CD4-positive, alpha-beta memory T cell (primary cell): ENCODE measurements around the gene ITPKC. TPM values are rescaled to one million over a fixed set of nuclear protein-coding genes. Genes with fewer than 3 reads are reported as not detected.
"Not testable (repeated sequence)": the region's sequence is repeated elsewhere in the genome, so short reads cannot be mapped to it uniquely, and the experiment has no call there.

Source experiments
- CTCF ChIA-PET: fragments of 350-600 bp; sonication (Branson Sonifier 250); formaldehyde crosslinking; loops from one replicate; lab custom pipeline; 2021; ENCODE audit warnings: inconsistent platforms; ENCODE audit not compliant: partially characterized antibody; lab: Charles Lee
- POLR2A ChIA-PET: fragments of 350-600 bp; sonication (Branson Sonifier 250); formaldehyde crosslinking; loops from one replicate; lab custom pipeline; 2021; ENCODE audit not compliant: partially characterized antibody; lab: Charles Lee
- DNase-seq, 5 donors: peaks; one replicate each; pipeline versions ENCODE4 v3.0.0 to v3.0.0-alpha.2; 2020 to 2022; ENCODE audit warnings: mixed read lengths in 1 of 5
- H3K27ac ChIP-seq: one replicate; pipeline ENCODE4 v1.7.0; 2013; ENCODE audit warnings: low read depth, low read length
- H3K27me3 ChIP-seq: 2 replicates; pipeline ENCODE4 v1.7.0; 2013; ENCODE audit warnings: mild to moderate bottlenecking, low read length, moderate library complexity; ENCODE audit not compliant: insufficient read depth
- H3K36me3 ChIP-seq: 2 replicates; pipeline ENCODE4 v1.7.0; 2013; ENCODE audit warnings: mild to moderate bottlenecking, low read length, moderate library complexity; ENCODE audit not compliant: insufficient read depth
- H3K4me1 ChIP-seq: 2 replicates; pipeline ENCODE4 v1.7.0; 2013; ENCODE audit warnings: mild to moderate bottlenecking, low read length, moderate library complexity; ENCODE audit not compliant: insufficient read depth
- H3K4me3 ChIP-seq, 2 donors: one replicate each; pipeline ENCODE4 v1.7.0; 2013; ENCODE audit warnings: low read length in 2 of 2, mild to moderate bottlenecking in 1 of 2
- H3K9me3 ChIP-seq, 2 donors: one replicate each; pipeline ENCODE4 v1.7.0; 2013; ENCODE audit warnings: low read length in 2 of 2, control low read depth in 1 of 2; ENCODE audit not compliant: control insufficient read depth in 1 of 2
- H3K27ac Mint-ChIP-seq, 7 donors: one replicate each; pipeline ENCODE4 v1.8.0; 2020 to 2021; ENCODE audit warnings: mixed read lengths in 7 of 7, mild to moderate bottlenecking in 6 of 7, inconsistent platforms in 3 of 7, moderate library complexity in 3 of 7
- H3K27me3 Mint-ChIP-seq, 2 donors: one replicate each; pipeline ENCODE4 v1.8.0; 2020 to 2021; ENCODE audit warnings: mixed read lengths in 2 of 2
- H3K36me3 Mint-ChIP-seq, 2 donors: one replicate each; pipeline ENCODE4 v1.8.0; 2020 to 2021; ENCODE audit warnings: mixed read lengths in 2 of 2, inconsistent platforms in 1 of 2, mild to moderate bottlenecking in 1 of 2
- H3K4me1 Mint-ChIP-seq, 4 donors: one replicate each; pipeline ENCODE4 v1.8.0; 2020 to 2021; ENCODE audit warnings: mixed read lengths in 4 of 4, mild to moderate bottlenecking in 1 of 4
- H3K4me3 Mint-ChIP-seq, 8 donors: one replicate each; pipeline ENCODE4 v1.8.0; 2020 to 2021; ENCODE audit warnings: mixed read lengths in 8 of 8, mild to moderate bottlenecking in 7 of 8, moderate library complexity in 6 of 8, inconsistent platforms in 3 of 8
- H3K9me3 Mint-ChIP-seq, 8 donors: one replicate each; pipeline ENCODE4 v1.8.0; 2020 to 2021; ENCODE audit warnings: mixed read lengths in 8 of 8, mild to moderate bottlenecking in 5 of 8, inconsistent platforms in 3 of 8, moderate library complexity in 1 of 8
- intact Hi-C: fragments of 100-400 bp; cut with micrococcal nuclease; formaldehyde crosslinking; loops from one replicate; pipeline ENCODE4 v1.15.1; 2023
- polyA plus RNA-seq, 2 donors: library from polyadenylated mRNA; unstranded; fragments of 300-500 nt; fragmentation: Illumina TruSeq; gene quantifications; one replicate each; pipeline ENCODE4 v1.2.3, GENCODE V29; 2021
- total RNA-seq, 2 experiments: library from RNA; stranded (reverse); gene quantifications; one replicate each; pipeline ENCODE4 v1.2.3, GENCODE V29; 2021

The ITPKC gene
- total and polyA plus RNA-seq, 4 experiments from 2014 or later = 1.9 to 10.2 (median 7.6) TPM

GRCh38 chr19:40777937-40778705, 61.2 kb downstream of the ITPKC start, which contains the start of gene RAB4B:
Gene RAB4B, plus strand, starts transcription at chr19:40778247. Its CDS starts 129 bp downstream, at chr19:40778376.
- peaks cover 29% of the 10 kb centered on the region for H3K4me1 ChIP-seq
- CTCF ChIA-PET = interaction anchor here (0.7 to 4.1 kb wide), 18 partner anchors 7 to 427 kb away, joined by 3 to 46 read pairs (median 5); partner anchors contain the start of genes ACTMAP, COQ8B, EGLN2 and ITPKC

GRCh38 chr19:40778706-40779284, 61.9 kb downstream of the ITPKC start:
- Mint-ChIP-seq H3K27me3 (no peaks in the 10 kb centered on the region), H3K9me3 (no peaks in the 10 kb centered on the region), H3K4me1 (peaks cover 25 to 45% (median 32%) of the 10 kb centered on the region in 4 donors), H3K4me3 (peak overlapping the region; percentile 92 to 98 (median 95)), H3K27ac (peak overlapping the region; percentile 95 to 99 (median 99)), H3K36me3 (peaks cover 15 to 31% of the 10 kb centered on the region in 2 donors)
- Histone ChIP-seq H3K27me3 (no peaks in the 10 kb centered on the region), H3K9me3 (no peaks in the 10 kb centered on the region), H3K27ac (peak overlapping the region; percentile 89), H3K4me1 (peaks cover 29% of the 10 kb centered on the region), H3K36me3 (peaks cover 5% of the 10 kb centered on the region), H3K4me3 (peak overlapping the region; percentile 14 to 67)
- no peak for DNase-seq
- POLR2A ChIA-PET = interaction anchor here (0.8 to 14.6 kb wide), 23 partner anchors 8 to 771 kb away, joined by 3 to 369 read pairs (median 6); partner anchors contain the start of genes ACTMAP, C19orf47, COQ8B and EGLN2
- intact Hi-C loops = loop anchor here (1.0 kb wide), 6 partner anchors 20 to 366 kb away; partner anchors contain the start of gene ACTMAP
- CTCF ChIA-PET = interaction anchor here (0.7 to 4.1 kb wide), 14 partner anchors 8 to 144 kb away, joined by 3 to 46 read pairs (median 6); partner anchors contain the start of genes ACTMAP, COQ8B, EGLN2 and ITPKC

More at GRCh38 chr19:40777937-40778705, 61.2 kb downstream of the ITPKC start, which contains the start of gene RAB4B:
- Histone ChIP-seq H3K27ac (peak within 1 kb of the TSS; percentile 89), H3K36me3 (peaks cover 5% of the 10 kb centered on the region), H3K4me3 (peak within 1 kb of the TSS; percentile 67 to 98), H3K9me3 (no peaks in the 10 kb centered on the region), H3K27me3 (no peaks in the 10 kb centered on the region)
- Mint-ChIP-seq H3K27me3 (no peaks in the 10 kb centered on the region), H3K36me3 (peaks cover 11 to 28% of the 10 kb centered on the region in 2 donors), H3K4me1 (peaks cover 24 to 45% (median 31%) of the 10 kb centered on the region in 4 donors), H3K9me3 (no peaks in the 10 kb centered on the region), H3K27ac (peak within 1 kb of the TSS; percentile 95 to 99 (median 99)), H3K4me3 (peak within 1 kb of the TSS; percentile 92 to 98 (median 95))
- peak; percentile 100 for DNase-seq
- POLR2A ChIA-PET = interaction anchor here (0.5 to 14.6 kb wide), 33 partner anchors 8 to 771 kb away, joined by 3 to 369 read pairs (median 5); partner anchors contain the start of genes ACTMAP, C19orf47, COQ8B and EGLN2
- intact Hi-C loops = loop anchor here (1.0 to 2.0 kb wide), 7 partner anchors 20 to 366 kb away; partner anchors contain the start of gene ACTMAP

GRCh38 chr19:40780582-40780981, 63.7 kb downstream of the ITPKC start:
- H3K4me1 Mint-ChIP-seq = peaks cover 25 to 45% (median 32%) of the 10 kb centered on the region in 4 donors
- H3K9me3 Mint-ChIP-seq = no peaks in the 10 kb centered on the region
- POLR2A ChIA-PET = interaction anchor here (1.0 to 14.6 kb wide), 2 partner anchors 22 to 32 kb away, joined by 3 to 369 read pairs; partner anchors contain the start of gene EGLN2
- DNase-seq = no peak
- no peak overlapping the region for H3K27ac ChIP-seq
- intact Hi-C loops = no loop called here
- H3K4me3 ChIP-seq = no peak overlapping the region
- no peaks in the 10 kb centered on the region for H3K27me3 Mint-ChIP-seq
- peaks cover 29% of the 10 kb centered on the region for H3K4me1 ChIP-seq
- no peaks in the 10 kb centered on the region for H3K27me3 ChIP-seq
- no peaks in the 10 kb centered on the region for H3K9me3 ChIP-seq
- peaks cover 5% of the 10 kb centered on the region for H3K36me3 ChIP-seq
- H3K27ac Mint-ChIP-seq = peak overlapping the region; percentile 42 to 91 (median 67)
- CTCF ChIA-PET = interaction anchor here (0.9 to 4.1 kb wide), 2 partner anchors 17 to 26 kb away, joined by 3 to 40 read pairs; partner anchors contain the start of gene EGLN2
- H3K36me3 Mint-ChIP-seq = peaks cover 15 to 36% of the 10 kb centered on the region in 2 donors
- H3K4me3 Mint-ChIP-seq = peak overlapping the region in 1 of 8 donors; percentile 2

- H3K27me3 ChIP-seq = no peaks in the 10 kb centered on the region
- Mint-ChIP-seq H3K4me1 (peaks cover 25 to 45% (median 32%) of the 10 kb centered on the region in 4 donors), H3K9me3 (no peaks in the 10 kb centered on the region), H3K4me3 (peak overlapping the region in 1 of 8 donors; percentile 8), H3K27ac (peak overlapping the region in 3 of 7 donors; percentile 52 to 79 (median 61)), H3K27me3 (no peaks in the 10 kb centered on the region), H3K36me3 (peaks cover 17 to 38% of the 10 kb centered on the region in 2 donors)
- intact Hi-C loops = no loop called here
- ChIA-PET POLR2A (interaction anchor here (1.0 to 14.6 kb wide), 2 partner anchors 21 to 33 kb away, joined by 3 to 369 read pairs; partner anchors contain the start of gene EGLN2), CTCF (interaction anchor here (0.8 to 4.1 kb wide), 2 partner anchors 16 to 120 kb away, joined by 3 to 40 read pairs; partner anchors contain the start of gene EGLN2)
- no peak for DNase-seq
- H3K4me1 ChIP-seq = peaks cover 29% of the 10 kb centered on the region
- H3K9me3 ChIP-seq = no peaks in the 10 kb centered on the region
- no peak overlapping the region for H3K27ac ChIP-seq
- H3K4me3 ChIP-seq = no peak overlapping the region
- H3K36me3 ChIP-seq = peaks cover 5% of the 10 kb centered on the region
Observed at GRCh38 chr19:40781140-40781539, 64.2 kb downstream of the ITPKC start.

GRCh38 chr19:40783711-40784110, 66.8 kb downstream of the ITPKC start:
- Mint-ChIP-seq H3K27ac (peak overlapping the region in 1 of 7 donors; percentile 12), H3K4me3 (no peak overlapping the region), H3K9me3 (no peaks in the 10 kb centered on the region), H3K4me1 (peaks cover 13 to 22% (median 18%) of the 10 kb centered on the region in 4 donors), H3K36me3 (peaks cover 20 to 39% of the 10 kb centered on the region in 2 donors), H3K27me3 (no peaks in the 10 kb centered on the region)
- CTCF ChIA-PET = no interaction called here
- Histone ChIP-seq H3K4me1 (peaks cover 14% of the 10 kb centered on the region), H3K36me3 (peaks cover 5% of the 10 kb centered on the region), H3K27ac (no peak overlapping the region), H3K27me3 (no peaks in the 10 kb centered on the region), H3K9me3 (no peaks in the 10 kb centered on the region), H3K4me3 (no peak overlapping the region)
- POLR2A ChIA-PET = interaction anchor here (14.6 kb wide), 1 partner anchor 19 kb away, joined by 369 read pairs; the partner anchor contains the start of gene EGLN2
- intact Hi-C loops = no loop called here
- no peak for DNase-seq

GRCh38 chr19:40784146-40784545, 67.2 kb downstream of the ITPKC start:
- peaks cover 10% of the 10 kb centered on the region for H3K4me1 ChIP-seq
- H3K4me3 ChIP-seq, H3K36me3 ChIP-seq, H3K27ac ChIP-seq, H3K27me3 Mint-ChIP-seq, intact Hi-C loops, DNase-seq, H3K4me3 Mint-ChIP-seq, H3K27ac Mint-ChIP-seq, H3K27me3 ChIP-seq, H3K9me3 Mint-ChIP-seq, H3K9me3 ChIP-seq, CTCF ChIA-PET: not testable (repeated sequence)
- peaks cover 20 to 38% of the 10 kb centered on the region in 2 donors for H3K36me3 Mint-ChIP-seq
- peaks cover 11 to 18% (median 15%) of the 10 kb centered on the region in 4 donors for H3K4me1 Mint-ChIP-seq
- POLR2A ChIA-PET = interaction anchor here (14.6 kb wide), 1 partner anchor 18 kb away, joined by 369 read pairs; the partner anchor contains the start of gene EGLN2
